Neural progenitor cell (in vitro differentiated cells): Measurements from ENCODE around the gene VPS37B. TPM values are rescaled to one million over a fixed set of nuclear protein-coding genes. Genes with fewer than 3 reads are reported as not detected.

Experiments used
- DNase-seq: peaks from one replicate; pipeline ENCODE4 v3.0.0-alpha.2; 2016; ENCODE audit warnings: low spot score
- H2AFZ ChIP-seq: fragments of 200-600 bp; sonication (generic); replicated peaks from 2 replicates; pipeline ENCODE4 v1.6.1; 2016; ENCODE audit warnings: antibody characterized with exemption
- H3F3A ChIP-seq: fragments of 200-600 bp; sonication (generic); 2 replicates; pipeline ENCODE4 v1.6.1; 2016; ENCODE audit warnings: antibody characterized with exemption, low read depth
- H3K27ac ChIP-seq: fragments of 200-600 bp; sonication (generic); 2 replicates; pipeline ENCODE4 v1.5.1; 2016; ENCODE audit warnings: mild to moderate bottlenecking
- H3K27me3 ChIP-seq: fragments of 200-600 bp; sonication (generic); 2 replicates; pipeline ENCODE4 v1.6.1; 2016; ENCODE audit warnings: mild to moderate bottlenecking, moderate library complexity
- H3K36me3 ChIP-seq: fragments of 200-600 bp; sonication (generic); 2 replicates; pipeline ENCODE4 v1.5.1; 2016
- H3K4me1 ChIP-seq: fragments of 200-600 bp; sonication (generic); 2 replicates; pipeline ENCODE4 v1.6.1; 2016; ENCODE audit warnings: mixed run types
- H3K4me2 ChIP-seq: fragments of 200-600 bp; sonication (generic); 2 replicates; pipeline ENCODE4 v1.6.1; 2016
- H3K4me3 ChIP-seq: fragments of 200-600 bp; sonication (generic); 2 replicates; pipeline ENCODE4 v1.5.1; 2016
- H3K79me2 ChIP-seq: fragments of 200-600 bp; sonication (generic); 2 replicates; pipeline ENCODE4 v1.6.1; 2016; ENCODE audit warnings: low read depth
- H3K9ac ChIP-seq: fragments of 200-600 bp; sonication (generic); 2 replicates; pipeline ENCODE4 v1.6.1; 2016
- H3K9me3 ChIP-seq: fragments of 200-600 bp; sonication (generic); 2 replicates; pipeline ENCODE4 v1.5.1; 2016; ENCODE audit warnings: low read depth
- H4K20me1 ChIP-seq: fragments of 200-600 bp; sonication (generic); 2 replicates; pipeline ENCODE4 v1.6.1; 2016; ENCODE audit warnings: low read depth
- H3K27ac Mint-ChIP-seq: 3 replicates; pipeline ENCODE4 v1.8.0; 2021; ENCODE audit warnings: mixed read lengths
- H3K27me3 Mint-ChIP-seq: 2 replicates; pipeline ENCODE4 v1.8.0; 2022; ENCODE audit warnings: low read depth, mild to moderate bottlenecking, inconsistent platforms, moderate library complexity, mixed read lengths; ENCODE audit not compliant: insufficient read depth
- H3K36me3 Mint-ChIP-seq: 3 replicates; pipeline ENCODE4 v1.8.0; 2021; ENCODE audit warnings: mixed read lengths
- H3K4me1 Mint-ChIP-seq: 3 replicates; pipeline ENCODE4 v1.8.0; 2021; ENCODE audit warnings: mixed read lengths
- H3K4me3 Mint-ChIP-seq: 3 replicates; pipeline ENCODE4 v1.8.0; 2021; ENCODE audit warnings: mild to moderate bottlenecking, moderate library complexity, mixed read lengths
- H3K9me3 Mint-ChIP-seq: 3 replicates; pipeline ENCODE4 v1.8.0; 2020; ENCODE audit warnings: mixed read lengths
- CTCF ChIP-seq: fragments of 200-600 bp; sonication (generic); IDR thresholded peaks from 2 replicates; pipeline ENCODE4 v1.5.1; 2017; ENCODE audit warnings: antibody characterized with exemption, mild to moderate bottlenecking
- EZH2 ChIP-seq: fragments of 200-600 bp; sonication (generic); IDR thresholded peaks from 2 replicates; pipeline ENCODE4 v1.6.1; 2017; ENCODE audit warnings: antibody characterized with exemption, mild to moderate bottlenecking, moderate library complexity
- EZH2phosphoT487 ChIP-seq: fragments of 200-600 bp; sonication (generic); IDR thresholded peaks from 2 replicates; pipeline ENCODE4 v1.6.1; 2017; ENCODE audit warnings: antibody characterized with exemption
- total RNA-seq: library from RNA; depleted of rRNA; stranded (reverse); fragments of >200 nt; gene quantifications from 2 replicates; pipeline ENCODE4 v1.2.3, GENCODE V29; 2015; ENCODE audit warnings: low replicate concordance

VPS37B gene
- total RNA-seq, 1 donor from 2014 or later: 19.4 TPM

GRCh38 chr12:122862872-122863701 lies 32.8 kb downstream of the VPS37B start:
- Histone ChIP-seq H3F3A (no peaks in the 10 kb centered on the region), H3K9ac (no peak overlapping the region), H4K20me1 (peaks cover 33% of the 10 kb centered on the region), H3K79me2 (no peaks in the 10 kb centered on the region), H3K27ac (no peak overlapping the region), H3K36me3 (no peaks in the 10 kb centered on the region), H3K27me3 (peaks cover 12% of the 10 kb centered on the region), H3K4me1 (no peaks in the 10 kb centered on the region), H3K9me3 (no peaks in the 10 kb centered on the region), H2AFZ (no peak overlapping the region), H3K4me2 (no peak overlapping the region), H3K4me3 (no peak overlapping the region)
- Mint-ChIP-seq H3K4me3 (no peak overlapping the region), H3K27ac (no peak overlapping the region), H3K27me3 (peaks cover 10% of the 10 kb centered on the region), H3K9me3 (no peaks in the 10 kb centered on the region), H3K4me1 (peaks cover 2% of the 10 kb centered on the region), H3K36me3 (peaks cover 6% of the 10 kb centered on the region)
- no peak for DNase-seq
- TF ChIP-seq EZH2 (no peak), CTCF (no peak), EZH2phosphoT487 (no peak)

- Histone ChIP-seq H3K9me3 (no peaks in the 10 kb centered on the region), H3K4me1 (no peaks in the 10 kb centered on the region), H3K4me2 (no peak overlapping the region), H3K4me3 (no peak overlapping the region), H3K79me2 (no peaks in the 10 kb centered on the region), H2AFZ (no peak overlapping the region), H4K20me1 (peaks cover 23% of the 10 kb centered on the region), H3F3A (no peaks in the 10 kb centered on the region), H3K27ac (no peak overlapping the region), H3K36me3 (no peaks in the 10 kb centered on the region), H3K27me3 (peaks cover 4% of the 10 kb centered on the region), H3K9ac (no peak overlapping the region)
- peaks cover 7% of the 10 kb centered on the region for H3K36me3 Mint-ChIP-seq
- peaks cover 8% of the 10 kb centered on the region for H3K27me3 Mint-ChIP-seq
- no peak overlapping the region for H3K4me3 Mint-ChIP-seq
- no peak overlapping the region for H3K27ac Mint-ChIP-seq
- no peak for DNase-seq
- H3K9me3 Mint-ChIP-seq: no peaks in the 10 kb centered on the region
- TF ChIP-seq EZH2phosphoT487 (no peak), CTCF (no peak), EZH2 (no peak)
- H3K4me1 Mint-ChIP-seq: peaks cover 2% of the 10 kb centered on the region
Observed at GRCh38 chr12:122862110-122862634, 33.8 kb downstream of the VPS37B start.

GRCh38 chr12:122861587-122861970 lies 34.3 kb downstream of the VPS37B start:
- Histone ChIP-seq H3K4me1 (no peaks in the 10 kb centered on the region), H3K9me3 (no peaks in the 10 kb centered on the region), H3K79me2 (no peaks in the 10 kb centered on the region), H3K27me3 (peaks cover under 1% of the 10 kb centered on the region), H3K36me3 (no peaks in the 10 kb centered on the region), H3K27ac (no peak overlapping the region), H3K4me3 (no peak overlapping the region), H3F3A (no peaks in the 10 kb centered on the region), H4K20me1 (peaks cover 22% of the 10 kb centered on the region), H3K4me2 (no peak overlapping the region), H3K9ac (no peak overlapping the region), H2AFZ (no peak overlapping the region)
- no peaks in the 10 kb centered on the region for H3K4me1 Mint-ChIP-seq
- no peaks in the 10 kb centered on the region for H3K9me3 Mint-ChIP-seq
- TF ChIP-seq CTCF (no peak), EZH2phosphoT487 (no peak), EZH2 (no peak)
- H3K4me3 Mint-ChIP-seq: no peak overlapping the region
- no peak for DNase-seq
- H3K27ac Mint-ChIP-seq: no peak overlapping the region
- H3K27me3 Mint-ChIP-seq: peaks cover 8% of the 10 kb centered on the region
- peaks cover 5% of the 10 kb centered on the region for H3K36me3 Mint-ChIP-seq
